H1 (cell line): ENCODE results near the gene BBS9. TPM values are rescaled to one million over a fixed set of nuclear protein-coding genes. Genes with fewer than 3 reads are reported as not detected.

ENCODE experiments used
- E2F6 ChIP-seq: IDR thresholded peaks from 2 replicates; pipeline ENCODE4 v1.6.1; 2012; ENCODE audit warnings: inconsistent platforms
- JUN ChIP-seq: IDR thresholded peaks from 2 replicates; pipeline ENCODE4 v1.6.1; 2011; ENCODE audit warnings: low read depth, mild to moderate bottlenecking, improper control_type of control experiment, low read length
- POU5F1 ChIP-seq: IDR thresholded peaks from 2 replicates; pipeline ENCODE4 v1.6.1; 2011; ENCODE audit warnings: low read depth, mild to moderate bottlenecking, low read length, moderate library complexity
- SP2 ChIP-seq: IDR thresholded peaks from 2 replicates; pipeline ENCODE4 v1.6.1; 2012; ENCODE audit warnings: mild to moderate bottlenecking, low read length, inconsistent platforms
- SUZ12 ChIP-seq: fragments of 200-600 bp; sonication (generic); IDR thresholded peaks from 2 replicates; pipeline ENCODE4 v1.6.1; 2012; ENCODE audit warnings: mild to moderate bottlenecking, inconsistent platforms, low read length, moderate library complexity, mixed read lengths
- polyA plus RNA-seq, 7 experiments: library from polyadenylated mRNA; depleted of rRNA in 3 of 7; stranded (reverse) in 5 of 7; unstranded in 2 of 7; fragments of >200 nt in 5 of 7; fragments of 200-250 nt in 2 of 7; gene quantifications; 1 replicate in 5 of 7; 2 replicates in 1 of 7; 4 replicates in 1 of 7; pipeline versions ENCODE4 v1.2.1 to v1.2.3, GENCODE V29; 2011 to 2013; ENCODE audit warnings: missing spikeins in 2 of 7, mixed read lengths in 2 of 7
- total RNA-seq: library from RNA; stranded (reverse); fragmentation: NEBNext Ultra II Directional; extraction: Animal tissue kit (Norgen Biotek cat#: 25700); gene quantifications from 2 replicates; pipeline ENCODE4 v1.2.1, GENCODE V29; 2021

Gene BBS9
- total and polyA plus RNA-seq, 2 of the 8 experiments (the other 6 are each of a cell fraction or from before 2014, with no cell fraction given) = 22.3 to 37.0 TPM

GRCh38 chr7:33539198-33539597 is 409.8 kb downstream of the BBS9 start (continued):
- no peak for TF ChIP-seq E2F6
- TF ChIP-seq POU5F1 = no peak
- no peak for TF ChIP-seq SUZ12
- TF ChIP-seq SP2 = no peak
- TF ChIP-seq JUN = no peak
